ENCODE measurements around the gene NRCAM. TPM values are rescaled to one million over a fixed set of nuclear protein-coding genes. Genes with fewer than 3 reads are reported as not detected.

The NRCAM gene
- polyA plus RNA-seq, 2 of the 4 experiments (the other 2 are of a cell fraction): 129 to 210 TPM

- no peak for ATAC-seq
- POLR2A ChIA-PET: no interaction called here
- FAIRE-seq: no peak
- no peaks in the 10 kb centered on the region for H3K9me3 ChIP-seq
- CTCF ChIA-PET: interaction anchor here (1.3 kb wide), 1 partner anchor 8 kb away, joined by 6 read pairs; no protein-coding TSS in a partner anchor
- no peak for TF ChIP-seq FOSB (CRISPR knock-in tag; IDR thresholded peaks at IDR 0.05)
- TF ChIP-seq NFE2L2 (conservative IDR thresholded peaks at IDR 0.05; ENCODE audit: low read length): no peak
- TF ChIP-seq GATA3 (IDR thresholded peaks at IDR 0.05; ENCODE audit: borderline replicate concordance): no peak
- no peak for TF ChIP-seq FOSL2 (IDR thresholded peaks at IDR 0.05)
- no peak for TF ChIP-seq FOSL2 (CRISPR knock-in tag; IDR thresholded peaks at IDR 0.05)
- no peak for TF ChIP-seq SMC3 (IDR thresholded peaks at IDR 0.05)
- no peak for TF ChIP-seq RNF2 (IDR thresholded peaks at IDR 0.05; ENCODE audit: borderline replicate concordance, low read depth)
- TF ChIP-seq HOXA7 (CRISPR knock-in tag; IDR thresholded peaks at IDR 0.05): no peak
- TF ChIP-seq RFX5 (IDR thresholded peaks at IDR 0.05): no peak
- H3K4me3 ChIP-seq: no peak overlapping the region
- H3K4me1 ChIP-seq: peaks cover 50% of the 10 kb centered on the region
- DNase-seq (ENCODE audit: low read depth in 1 of 2, low spot score in 1 of 2): no peak
- no peak overlapping the region for H3K4me2 ChIP-seq
- peak overlapping the region in 1 of 2 experiments; percentile 70; a peak in 3 of 6 replicates for H3K27ac ChIP-seq
Measured at GRCh38 chr7:108205311-108205710, 250.9 kb downstream of the NRCAM start.

GRCh38 chr7:108204281-108204796 is 251.9 kb downstream of the NRCAM start:
- DNase-seq (ENCODE audit: low read depth in 1 of 2, low spot score in 1 of 2) (no peak), ATAC-seq (peak; percentile 28 to 30; a peak in 4 of 6 replicates), FAIRE-seq (no peak)
- no peak for TF ChIP-seq FOSL2 (IDR thresholded peaks at IDR 0.05)
- no peak for TF ChIP-seq FOSL2 (CRISPR knock-in tag; IDR thresholded peaks at IDR 0.05)
- TF ChIP-seq CHD2 (IDR thresholded peaks at IDR 0.05; ENCODE audit: low read length, partially characterized antibody): no peak
- TF ChIP-seq SMC3 (IDR thresholded peaks at IDR 0.05): no peak
- no peak for TF ChIP-seq RAD21 (conservative IDR thresholded peaks at IDR 0.05 in 1 of 2, IDR thresholded peaks at IDR 0.05 in 1 of 2)
- no peak for TF ChIP-seq FOXS1 (CRISPR knock-in tag; IDR thresholded peaks at IDR 0.05)
- no peak for TF ChIP-seq E2F6 (IDR thresholded peaks at IDR 0.05; ENCODE audit: borderline replicate concordance, low read depth)
- TF ChIP-seq, protein P1, sequence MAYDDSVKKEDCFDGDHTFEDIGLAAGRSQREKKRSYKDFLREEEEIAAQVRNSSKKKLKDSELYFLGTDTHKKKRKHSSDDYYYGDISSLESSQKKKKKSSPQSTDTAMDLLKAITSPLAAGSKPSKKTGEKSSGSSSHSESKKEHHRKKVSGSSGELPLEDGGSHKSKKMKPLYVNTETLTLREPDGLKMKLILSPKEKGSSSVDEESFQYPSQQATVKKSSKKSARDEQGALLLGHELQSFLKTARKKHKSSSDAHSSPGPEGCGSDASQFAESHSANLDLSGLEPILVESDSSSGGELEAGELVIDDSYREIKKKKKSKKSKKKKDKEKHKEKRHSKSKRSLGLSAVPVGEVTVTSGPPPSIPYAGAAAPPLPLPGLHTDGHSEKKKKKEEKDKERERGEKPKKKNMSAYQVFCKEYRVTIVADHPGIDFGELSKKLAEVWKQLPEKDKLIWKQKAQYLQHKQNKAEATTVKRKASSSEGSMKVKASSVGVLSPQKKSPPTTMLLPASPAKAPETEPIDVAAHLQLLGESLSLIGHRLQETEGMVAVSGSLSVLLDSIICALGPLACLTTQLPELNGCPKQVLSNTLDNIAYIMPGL (CRISPR knock-in tag; IDR thresholded peaks at IDR 0.05; ENCODE audit: borderline replicate concordance): no peak
- no peak for TF ChIP-seq HOXB5 (CRISPR knock-in tag; IDR thresholded peaks at IDR 0.05)
- no peak for TF ChIP-seq TFCP2L1 (CRISPR knock-in tag; IDR thresholded peaks at IDR 0.05)
- no peak for TF ChIP-seq JUNB (IDR thresholded peaks at IDR 0.05)
- TF ChIP-seq MYC (IDR thresholded peaks at IDR 0.05; ENCODE audit: borderline replicate concordance, low read length): no peak
- TF ChIP-seq RNF2 (IDR thresholded peaks at IDR 0.05; ENCODE audit: borderline replicate concordance, low read depth): no peak
- TF ChIP-seq NR3C1 (IDR thresholded peaks at IDR 0.05): no peak
- TF ChIP-seq, protein P2, sequence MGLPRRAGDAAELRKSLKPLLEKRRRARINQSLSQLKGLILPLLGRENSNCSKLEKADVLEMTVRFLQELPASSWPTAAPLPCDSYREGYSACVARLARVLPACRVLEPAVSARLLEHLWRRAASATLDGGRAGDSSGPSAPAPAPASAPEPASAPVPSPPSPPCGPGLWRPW (IDR thresholded peaks at IDR 0.05): no peak
- TF ChIP-seq HOXB13 (CRISPR knock-in tag; IDR thresholded peaks at IDR 0.05; ENCODE audit: low read depth): no peak
- TF ChIP-seq MAFK (IDR thresholded peaks at IDR 0.05; ENCODE audit: partially characterized antibody): no peak
- TF ChIP-seq, protein P3, sequence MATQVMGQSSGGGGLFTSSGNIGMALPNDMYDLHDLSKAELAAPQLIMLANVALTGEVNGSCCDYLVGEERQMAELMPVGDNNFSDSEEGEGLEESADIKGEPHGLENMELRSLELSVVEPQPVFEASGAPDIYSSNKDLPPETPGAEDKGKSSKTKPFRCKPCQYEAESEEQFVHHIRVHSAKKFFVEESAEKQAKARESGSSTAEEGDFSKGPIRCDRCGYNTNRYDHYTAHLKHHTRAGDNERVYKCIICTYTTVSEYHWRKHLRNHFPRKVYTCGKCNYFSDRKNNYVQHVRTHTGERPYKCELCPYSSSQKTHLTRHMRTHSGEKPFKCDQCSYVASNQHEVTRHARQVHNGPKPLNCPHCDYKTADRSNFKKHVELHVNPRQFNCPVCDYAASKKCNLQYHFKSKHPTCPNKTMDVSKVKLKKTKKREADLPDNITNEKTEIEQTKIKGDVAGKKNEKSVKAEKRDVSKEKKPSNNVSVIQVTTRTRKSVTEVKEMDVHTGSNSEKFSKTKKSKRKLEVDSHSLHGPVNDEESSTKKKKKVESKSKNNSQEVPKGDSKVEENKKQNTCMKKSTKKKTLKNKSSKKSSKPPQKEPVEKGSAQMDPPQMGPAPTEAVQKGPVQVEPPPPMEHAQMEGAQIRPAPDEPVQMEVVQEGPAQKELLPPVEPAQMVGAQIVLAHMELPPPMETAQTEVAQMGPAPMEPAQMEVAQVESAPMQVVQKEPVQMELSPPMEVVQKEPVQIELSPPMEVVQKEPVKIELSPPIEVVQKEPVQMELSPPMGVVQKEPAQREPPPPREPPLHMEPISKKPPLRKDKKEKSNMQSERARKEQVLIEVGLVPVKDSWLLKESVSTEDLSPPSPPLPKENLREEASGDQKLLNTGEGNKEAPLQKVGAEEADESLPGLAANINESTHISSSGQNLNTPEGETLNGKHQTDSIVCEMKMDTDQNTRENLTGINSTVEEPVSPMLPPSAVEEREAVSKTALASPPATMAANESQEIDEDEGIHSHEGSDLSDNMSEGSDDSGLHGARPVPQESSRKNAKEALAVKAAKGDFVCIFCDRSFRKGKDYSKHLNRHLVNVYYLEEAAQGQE (IDR thresholded peaks at IDR 0.05): no peak
- TF ChIP-seq NFE2L2 (conservative IDR thresholded peaks at IDR 0.05; ENCODE audit: low read length): no peak
- no peak for TF ChIP-seq NPAS2 (CRISPR knock-in tag; IDR thresholded peaks at IDR 0.05; ENCODE audit: borderline replicate concordance)
- no peak for TF ChIP-seq CEBPB (IDR thresholded peaks at IDR 0.05)
- H3K27ac ChIP-seq: peak overlapping the region in 1 of 2 experiments; percentile 70; a peak in 3 of 6 replicates
- WGBS (ENCODE audit: missing lambda C conversion rate): 91% methylated on average over 8 of the region's 8 CpGs
- H3K4me1 ChIP-seq: peaks cover 47% of the 10 kb centered on the region
- ChIA-PET CTCF (interaction anchor here (0.6 to 1.6 kb wide), 5 partner anchors 8 to 57 kb away, joined by 3 to 6 read pairs (median 3); no protein-coding TSS in a partner anchor), POLR2A (no interaction called here)
- H3K4me3 ChIP-seq: no peak overlapping the region
- no peaks in the 10 kb centered on the region for H3K9me3 ChIP-seq
- no peak overlapping the region for H3K4me2 ChIP-seq
